Gastrocnemius medialis (tissue), 4 donors: ENCODE data around the gene BRAF. TPM values are rescaled to one million over a fixed set of nuclear protein-coding genes. Genes with fewer than 3 reads are reported as not detected.

Experiments
- ATAC-seq, 2 donors: fragments of 150-250 bp; one replicate each; pipeline ENCODE4 v1.9.1; 2016
- DNase-seq, 2 donors: peaks; one replicate each; pipeline ENCODE4 v3.0.0-alpha.2; 2019
- H3K27ac ChIP-seq, 4 donors: fragments of 200-600 bp; sonication (generic); 1 replicate in 1 of 4; 2 replicates in 3 of 4; pipeline ENCODE4 v1.5.1; 2016 to 2018; ENCODE audit warnings: mild to moderate bottlenecking in 2 of 4, moderate library complexity in 1 of 4
- H3K27me3 ChIP-seq, 3 donors: fragments of 200-600 bp; sonication (generic) in 2 of 3; 1 replicate in 1 of 3; 2 replicates in 2 of 3; pipeline versions ENCODE4 v1.5.1 to v1.6.0; 2016 to 2019; ENCODE audit warnings: mild to moderate bottlenecking in 1 of 3, moderate library complexity in 1 of 3
- H3K36me3 ChIP-seq, 2 donors: fragments of 200-600 bp; sonication (generic) in 1 of 2; one replicate each; pipeline ENCODE4 v1.5.1; 2017 to 2018
- H3K4me1 ChIP-seq, 2 donors: fragments of 200-600 bp; sonication (generic) in 1 of 2; one replicate each; pipeline ENCODE4 v1.5.1; 2016 to 2017; ENCODE audit warnings: mild to moderate bottlenecking in 2 of 2
- H3K4me3 ChIP-seq, 4 donors: fragments of 200-600 bp; sonication (generic) in 3 of 4; 1 replicate in 1 of 4; 2 replicates in 3 of 4; pipeline ENCODE4 v1.5.1; 2016 to 2019; ENCODE audit warnings: mild to moderate bottlenecking in 2 of 4
- H3K9me3 ChIP-seq, 3 donors: fragments of 200-600 bp; sonication (generic) in 2 of 3; 1 replicate in 1 of 3; 2 replicates in 2 of 3; pipeline ENCODE4 v1.5.1; 2016 to 2019
- CTCF ChIP-seq, 5 experiments: fragments of 450-650 bp in 3 of 5; fragments of 200-600 bp in 2 of 5; sonication (generic) in 2 of 5; IDR thresholded peaks in 4 of 5; conservative IDR thresholded peaks in 1 of 5; 1 replicate in 4 of 5; 2 replicates in 1 of 5; pipeline ENCODE4 v1.5.1; 2016 to 2019; ENCODE audit warnings: antibody characterized with exemption in 5 of 5, mild to moderate bottlenecking in 3 of 5, moderate library complexity in 3 of 5
- POLR2A ChIP-seq, 2 donors: fragments of 450-650 bp; IDR thresholded peaks; one replicate each; pipeline ENCODE4 v1.6.1; 2017; ENCODE audit warnings: antibody characterized with exemption in 2 of 2, mild to moderate bottlenecking in 2 of 2, moderate library complexity in 2 of 2
- in situ Hi-C, 4 donors: fragments of 200-750 bp; cut with MboI; loops; one replicate each; pipeline versions ENCODE4 v1.15.0 to v1.8.0; 2017; ENCODE audit warnings: low sequenced_read_pairs in 4 of 4
- intact Hi-C: fragments of 100-400 bp; cut with DNase I; formaldehyde crosslinking; loops from one replicate; pipeline ENCODE4 v1.15.1; 2023; ENCODE audit warnings: low total_unique reads
- total RNA-seq, 4 donors: library from RNA; depleted of rRNA; stranded (reverse); fragments of >200 nt; gene quantifications; one replicate each; pipeline versions ENCODE4 v1.1.0 to v1.2.3, GENCODE V29; 2016

BRAF gene
- total RNA-seq, 4 donors from 2014 or later = 10.0 to 28.4 (median 19.2) TPM

- Histone ChIP-seq H3K27me3 (no peaks in the 10 kb centered on the region), H3K27ac (no peak overlapping the region), H3K9me3 (no peaks in the 10 kb centered on the region), H3K4me1 (peaks cover 14 to 16% of the 10 kb centered on the region in 2 donors), H3K4me3 (peak overlapping the region in 1 of 4 donors; percentile 71), H3K36me3 (no peaks in the 10 kb centered on the region)
- intact Hi-C loops = loop anchor here (5.0 to 10.0 kb wide), 2 partner anchors 224 to 534 kb away; partner anchors contain the start of gene BRAF
- no peak for TF ChIP-seq CTCF (IDR thresholded peaks at IDR 0.05 in 4 of 5, conservative IDR thresholded peaks at IDR 0.05 in 1 of 5)
- no peak for TF ChIP-seq POLR2A (IDR thresholded peaks at IDR 0.05)
- in situ Hi-C loops = loop anchor here in 3 of 4 donors (10.0 to 25.0 kb wide), 2 partner anchors 226 to 314 kb away; partner anchors contain the start of genes MRPS33 (in 3 of the 3) and BRAF (in 1 of the 3)
- ATAC-seq = no peak
- no peak for DNase-seq
Measured at GRCh38 chr7:140698477-140698876, 226.3 kb downstream of the BRAF start.

GRCh38 chr7:140697447-140698143 lies 227.1 kb downstream of the BRAF start:
- TF ChIP-seq POLR2A (IDR thresholded peaks at IDR 0.05) = no peak
- no peak for TF ChIP-seq CTCF (IDR thresholded peaks at IDR 0.05 in 4 of 5, conservative IDR thresholded peaks at IDR 0.05 in 1 of 5)
- H3K4me3 ChIP-seq = peak overlapping the region; percentile 71 to 95 (median 88)
- no peak for DNase-seq
- intact Hi-C loops = loop anchor here (2.0 to 10.0 kb wide), 4 partner anchors 25 to 533 kb away; partner anchors contain the start of genes ADCK2, BRAF and MRPS33
- peaks cover 0 to 8% of the 10 kb centered on the region in 2 donors for H3K36me3 ChIP-seq
- no peak for ATAC-seq
- peak overlapping the region; percentile 84 to 98 (median 88) for H3K27ac ChIP-seq
- in situ Hi-C loops = loop anchor here in 3 of 4 donors (10.0 to 25.0 kb wide), 2 partner anchors 227 to 315 kb away; partner anchors contain the start of genes MRPS33 (in 3 of the 3) and BRAF (in 1 of the 3)
- H3K27me3 ChIP-seq = no peaks in the 10 kb centered on the region
- H3K4me1 ChIP-seq = peaks cover 14 to 16% of the 10 kb centered on the region in 2 donors
- H3K9me3 ChIP-seq = no peaks in the 10 kb centered on the region

GRCh38 chr7:140696680-140697446 lies 227.9 kb downstream of the BRAF start, which contains the start of gene NDUFB2:
Gene NDUFB2, plus strand, starts transcription at chr7:140696708. Its CDS starts 37 bp downstream, at chr7:140696745.
- DNase-seq = peak; percentile 64 to 73
- Histone ChIP-seq H3K4me1 (peaks cover 14 to 16% of the 10 kb centered on the region in 2 donors), H3K4me3 (peak within 1 kb of the TSS; percentile 71 to 95 (median 88)), H3K27ac (peak within 1 kb of the TSS; percentile 84 to 98 (median 88)), H3K27me3 (no peaks in the 10 kb centered on the region), H3K36me3 (peaks cover 0 to 13% of the 10 kb centered on the region in 2 donors), H3K9me3 (no peaks in the 10 kb centered on the region)
- TF ChIP-seq POLR2A (IDR thresholded peaks at IDR 0.05) (peak; percentile 92 to 94), CTCF (IDR thresholded peaks at IDR 0.05 in 4 of 5, conservative IDR thresholded peaks at IDR 0.05 in 1 of 5) (no peak)
- intact Hi-C loops = loop anchor here (1.0 to 10.0 kb wide), 5 partner anchors 24 to 532 kb away; partner anchors contain the start of genes ADCK2, BRAF, MKRN1 and MRPS33
- peak; percentile 94 to 95 for ATAC-seq
- in situ Hi-C loops = loop anchor here in 3 of 4 donors (10.0 to 25.0 kb wide), 2 partner anchors 228 to 315 kb away; partner anchors contain the start of genes MRPS33 (in 3 of the 3) and BRAF (in 1 of the 3)

- Histone ChIP-seq H3K27me3 (no peaks in the 10 kb centered on the region), H3K4me1 (peaks cover 14 to 16% of the 10 kb centered on the region in 2 donors), H3K36me3 (peaks cover 0 to 20% of the 10 kb centered on the region in 2 donors), H3K27ac (peak overlapping the region; percentile 84 to 98 (median 88)), H3K9me3 (no peaks in the 10 kb centered on the region), H3K4me3 (peak overlapping the region; percentile 71 to 95 (median 88))
- DNase-seq = peak; percentile 90 to 92
- in situ Hi-C loops = loop anchor here in 3 of 4 donors (10.0 to 25.0 kb wide), 2 partner anchors 229 to 316 kb away; partner anchors contain the start of genes MRPS33 (in 3 of the 3) and BRAF (in 1 of the 3)
- peak in 1 of 2 donors; percentile 23 for ATAC-seq
- TF ChIP-seq POLR2A (IDR thresholded peaks at IDR 0.05) = no peak
- TF ChIP-seq CTCF (IDR thresholded peaks at IDR 0.05 in 4 of 5, conservative IDR thresholded peaks at IDR 0.05 in 1 of 5) = no peak
- intact Hi-C loops = loop anchor here (1.0 to 10.0 kb wide), 5 partner anchors 23 to 531 kb away; partner anchors contain the start of genes ADCK2, BRAF, MKRN1 and MRPS33
Measured at GRCh38 chr7:140696024-140696679, 228.6 kb downstream of the BRAF start.
